Fibroblast of pulmonary artery (primary cell): ENCODE measurements around the gene SEPSECS.

ENCODE experiments used
- DNase-seq: peaks from one replicate; pipeline ENCODE4 v3.0.0-alpha.2; 2010; ENCODE audit warnings: low read depth
- H3K4me3 ChIP-seq: replicated peaks from 2 replicates; pipeline ENCODE4 v1.5.1; 2011; ENCODE audit warnings: low read depth, mild to moderate bottlenecking, control low read depth, low read length, moderate library complexity
- CTCF ChIP-seq: IDR thresholded peaks from 2 replicates; pipeline ENCODE4 v1.5.1; 2011; ENCODE audit warnings: mild to moderate bottlenecking, control low read depth, low read length, inconsistent platforms; ENCODE audit errors: missing control alignments

SEPSECS gene

DNA sequence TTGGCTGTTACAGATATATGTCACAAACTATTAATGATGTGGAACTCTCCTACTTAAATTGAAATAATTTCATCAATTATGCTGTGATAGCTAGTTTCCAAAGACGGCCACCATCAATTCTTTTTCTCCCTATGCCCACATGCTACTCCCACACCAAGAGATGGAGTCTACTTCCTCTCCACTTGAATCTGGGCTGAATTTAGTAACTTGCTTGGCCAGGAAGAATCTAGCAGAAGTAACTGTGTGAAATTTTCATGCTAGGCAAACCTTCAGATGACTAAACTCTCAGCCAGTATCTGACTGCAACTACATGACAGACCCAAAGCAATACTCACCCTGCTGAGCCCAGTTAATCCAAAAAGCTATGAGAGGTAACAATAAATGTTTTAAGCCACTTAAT, 3.2 kb downstream of the SEPSECS start:
- H3K4me3 ChIP-seq: no peak overlapping the region
- no peak for DNase-seq
- no peak for TF ChIP-seq CTCF

- no peak for TF ChIP-seq CTCF
- H3K4me3 ChIP-seq: no peak overlapping the region
- DNase-seq: no peak
Observed at GRCh38 chr4:25155947-25156346, 4.3 kb downstream of the SEPSECS start.

- TF ChIP-seq CTCF: no peak
- H3K4me3 ChIP-seq: no peak overlapping the region
- DNase-seq: no peak
Observed at GRCh38 chr4:25154594-25155265, 5.5 kb downstream of the SEPSECS start.

GRCh38 chr4:25146076-25146475, 14.2 kb downstream of the SEPSECS start:
- no peak for TF ChIP-seq CTCF
- DNase-seq: no peak
- H3K4me3 ChIP-seq: no peak overlapping the region

GRCh38 chr4:25144870-25145481, 15.3 kb downstream of the SEPSECS start:
- no peak overlapping the region for H3K4me3 ChIP-seq
- peak; percentile 72 for TF ChIP-seq CTCF
- peak; percentile 57 for DNase-seq

DNA sequence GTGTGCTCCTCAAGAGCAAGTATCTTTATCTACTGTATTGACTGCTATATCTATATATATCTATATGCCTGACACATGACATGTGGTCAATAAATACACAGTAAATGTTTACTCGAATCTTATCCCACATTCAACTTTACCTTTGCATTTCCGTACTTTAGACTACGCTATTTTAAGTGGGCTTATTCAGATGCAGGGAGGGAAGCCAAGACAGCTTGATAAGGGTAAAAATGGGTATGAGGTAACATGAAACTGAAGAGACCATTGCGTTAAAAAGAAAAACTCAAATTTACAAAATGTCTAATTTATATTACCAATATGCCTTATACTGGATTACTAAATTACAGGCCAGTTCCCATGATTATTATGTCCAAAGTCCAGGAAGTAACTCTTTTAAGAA, 17.8 kb downstream of the SEPSECS start:
- H3K4me3 ChIP-seq: no peak overlapping the region
- no peak for TF ChIP-seq CTCF
- no peak for DNase-seq

- no peak overlapping the region for H3K4me3 ChIP-seq
- no peak for DNase-seq
- TF ChIP-seq CTCF: no peak
Observed at GRCh38 chr4:25141592-25141991, 18.7 kb downstream of the SEPSECS start.
